Parathyroid adenoma (tissue), 2 donors: ENCODE results near the gene FAAP100.

ENCODE experiments used
- H2AFZ ChIP-seq: fragments of 300-600 bp; sonication (generic); one replicate; pipeline ENCODE4 v1.7.0; 2017; ENCODE audit warnings: antibody characterized with exemption, mild to moderate bottlenecking
- H3K27ac ChIP-seq: fragments of 300-600 bp; sonication (generic); one replicate; pipeline ENCODE4 v1.7.0; 2017
- H3K27me3 ChIP-seq: fragments of 300-600 bp; sonication (generic); one replicate; pipeline ENCODE4 v1.7.0; 2017; ENCODE audit warnings: low read length; ENCODE audit not compliant: control insufficient read depth, insufficient read depth
- H3K36me3 ChIP-seq: fragments of 300-600 bp; sonication (generic); one replicate; pipeline ENCODE4 v1.7.0; 2017; ENCODE audit warnings: low read length; ENCODE audit not compliant: control insufficient read depth, insufficient read depth
- H3K4me1 ChIP-seq: fragments of 300-600 bp; sonication (generic); one replicate; pipeline ENCODE4 v1.7.0; 2017; ENCODE audit warnings: control low read depth
- H3K4me2 ChIP-seq: fragments of 300-600 bp; sonication (generic); one replicate; pipeline ENCODE4 v1.7.0; 2017; ENCODE audit warnings: low read length
- H3K4me3 ChIP-seq: fragments of 300-600 bp; sonication (generic); one replicate; pipeline ENCODE4 v1.7.0; 2017; ENCODE audit warnings: low read depth, low read length
- H3K79me2 ChIP-seq: fragments of 300-600 bp; sonication (generic); one replicate; pipeline ENCODE4 v1.7.0; 2017; ENCODE audit warnings: control low read depth
- H3K9ac ChIP-seq: fragments of 300-600 bp; sonication (generic); one replicate; pipeline ENCODE4 v1.7.0; 2017; ENCODE audit warnings: mild to moderate bottlenecking
- H3K9me3 ChIP-seq: fragments of 300-600 bp; sonication (generic); one replicate; pipeline ENCODE4 v1.7.0; 2017; ENCODE audit warnings: low read length; ENCODE audit not compliant: control insufficient read depth
- TF ChIP-seq, protein P1 (sequence below): fragments of 300-600 bp; sonication (generic); IDR thresholded peaks from one replicate; pipeline ENCODE4 v1.7.0; 2017; ENCODE audit warnings: antibody characterized with exemption, mild to moderate bottlenecking
- donor health status: primary hyperparathyroidism.

Gene FAAP100

GRCh38 chr17:81539571-81539900, 12.6 kb downstream of the FAAP100 start:
- TF ChIP-seq, protein P1, sequence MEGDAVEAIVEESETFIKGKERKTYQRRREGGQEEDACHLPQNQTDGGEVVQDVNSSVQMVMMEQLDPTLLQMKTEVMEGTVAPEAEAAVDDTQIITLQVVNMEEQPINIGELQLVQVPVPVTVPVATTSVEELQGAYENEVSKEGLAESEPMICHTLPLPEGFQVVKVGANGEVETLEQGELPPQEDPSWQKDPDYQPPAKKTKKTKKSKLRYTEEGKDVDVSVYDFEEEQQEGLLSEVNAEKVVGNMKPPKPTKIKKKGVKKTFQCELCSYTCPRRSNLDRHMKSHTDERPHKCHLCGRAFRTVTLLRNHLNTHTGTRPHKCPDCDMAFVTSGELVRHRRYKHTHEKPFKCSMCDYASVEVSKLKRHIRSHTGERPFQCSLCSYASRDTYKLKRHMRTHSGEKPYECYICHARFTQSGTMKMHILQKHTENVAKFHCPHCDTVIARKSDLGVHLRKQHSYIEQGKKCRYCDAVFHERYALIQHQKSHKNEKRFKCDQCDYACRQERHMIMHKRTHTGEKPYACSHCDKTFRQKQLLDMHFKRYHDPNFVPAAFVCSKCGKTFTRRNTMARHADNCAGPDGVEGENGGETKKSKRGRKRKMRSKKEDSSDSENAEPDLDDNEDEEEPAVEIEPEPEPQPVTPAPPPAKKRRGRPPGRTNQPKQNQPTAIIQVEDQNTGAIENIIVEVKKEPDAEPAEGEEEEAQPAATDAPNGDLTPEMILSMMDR, result no peak

DNA sequence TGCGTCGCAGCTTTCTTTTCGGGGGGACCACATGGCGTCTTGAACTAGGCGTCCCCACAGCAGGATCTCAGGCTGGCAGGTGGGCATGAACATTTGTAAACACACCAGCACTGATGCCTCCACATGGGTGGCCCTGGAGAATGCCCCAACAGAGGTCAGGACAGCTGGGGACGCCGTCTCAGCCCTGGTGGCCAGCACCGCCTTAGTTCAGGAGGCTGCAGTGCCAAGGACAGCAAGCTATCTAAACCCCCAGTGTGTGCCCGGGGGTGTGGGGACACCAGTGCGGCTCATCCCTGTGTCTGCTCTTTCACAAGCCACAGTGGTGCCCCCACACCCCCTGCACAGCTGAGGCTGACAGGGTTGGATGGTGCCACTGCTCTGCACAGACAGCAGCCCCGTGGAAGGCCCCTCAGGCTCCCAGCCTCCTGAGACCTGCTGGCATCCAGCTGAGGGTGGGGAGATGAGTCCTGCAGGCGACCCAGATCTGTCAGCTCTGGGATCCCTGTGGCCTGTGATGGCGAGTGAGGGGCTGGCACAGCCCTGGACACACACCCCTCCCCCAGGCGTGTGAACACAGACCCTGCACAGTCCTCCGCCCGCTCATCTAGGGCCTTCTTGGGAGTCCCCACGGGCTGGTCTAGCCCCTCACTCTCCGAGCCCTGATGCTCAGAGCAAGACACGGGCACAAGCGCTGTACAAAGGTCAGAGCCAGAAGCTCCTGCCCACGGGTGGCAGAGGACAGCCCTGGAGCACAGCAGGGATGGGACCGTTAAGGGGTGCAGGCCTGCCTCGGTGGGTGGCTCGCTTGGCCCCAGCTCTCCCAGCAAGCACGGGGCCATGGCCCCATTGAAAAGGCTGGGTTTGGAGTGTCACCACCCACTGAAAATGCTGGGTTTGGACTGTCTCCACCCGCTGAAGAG, 13.2 kb downstream of the FAAP100 start:
- H3K27ac ChIP-seq, result no peak overlapping the region

More at GRCh38 chr17:81539571-81539900, 12.6 kb downstream of the FAAP100 start:
- H3K4me2 ChIP-seq, result no peak overlapping the region
- H3K9ac ChIP-seq, result no peak overlapping the region
- H3K36me3 ChIP-seq, result no peaks in the 10 kb centered on the region
- H3K27ac ChIP-seq, result no peak overlapping the region
- H2AFZ ChIP-seq, result no peak overlapping the region
- H3K9me3 ChIP-seq, result no peaks in the 10 kb centered on the region
- no peaks in the 10 kb centered on the region for H3K27me3 ChIP-seq
- no peaks in the 10 kb centered on the region for H3K79me2 ChIP-seq
- H3K4me3 ChIP-seq, result no peak overlapping the region
- no peaks in the 10 kb centered on the region for H3K4me1 ChIP-seq

GRCh38 chr17:81537856-81538555, 14.1 kb downstream of the FAAP100 start:
- no peaks in the 10 kb centered on the region for H3K79me2 ChIP-seq
- H3K9ac ChIP-seq, result no peak overlapping the region
- H3K27me3 ChIP-seq, result no peaks in the 10 kb centered on the region
- H3K36me3 ChIP-seq, result no peaks in the 10 kb centered on the region
- H2AFZ ChIP-seq, result no peak overlapping the region
- no peaks in the 10 kb centered on the region for H3K9me3 ChIP-seq
- H3K4me1 ChIP-seq, result no peaks in the 10 kb centered on the region
- no peak overlapping the region for H3K4me3 ChIP-seq
- no peak overlapping the region for H3K4me2 ChIP-seq
- TF ChIP-seq, protein P1, result no peak
- H3K27ac ChIP-seq, result no peak overlapping the region

More for the DNA sequence above, 13.2 kb downstream of the FAAP100 start:
- Histone ChIP-seq H3K36me3 (no peaks in the 10 kb centered on the region), H3K4me2 (no peak overlapping the region), H3K79me2 (no peaks in the 10 kb centered on the region), H3K9ac (no peak overlapping the region), H3K27me3 (no peaks in the 10 kb centered on the region), H3K9me3 (no peaks in the 10 kb centered on the region), H2AFZ (no peak overlapping the region), H3K4me1 (no peaks in the 10 kb centered on the region), H3K4me3 (no peak overlapping the region)
- TF ChIP-seq, protein P1, result no peak

- Histone ChIP-seq H3K9ac (no peak overlapping the region), H3K4me3 (no peak overlapping the region), H3K36me3 (no peaks in the 10 kb centered on the region), H3K4me2 (no peak overlapping the region), H2AFZ (no peak overlapping the region), H3K4me1 (no peaks in the 10 kb centered on the region), H3K9me3 (no peaks in the 10 kb centered on the region), H3K27ac (no peak overlapping the region), H3K79me2 (no peaks in the 10 kb centered on the region), H3K27me3 (no peaks in the 10 kb centered on the region)
- TF ChIP-seq, protein P1, result peak; percentile 73
These were observed 14.8 kb downstream of the FAAP100 start for GRCh38 chr17:81537343-81537855.
